GM18861 (cell line): ENCODE data around the gene LETMD1.
"Not testable (repeated sequence)": the region's sequence is repeated elsewhere in the genome, so short reads cannot be mapped to it uniquely, and the experiment has no call there.

Experiments
- ATAC-seq: cut with Tn5 transposase; IDR thresholded peaks from one replicate; pipeline ENCODE4 v1.9.1; 2021; ENCODE audit not compliant: unreplicated experiment

LETMD1 gene

GRCh38 chr12:51047655-51048540 lies at the start of gene LETMD1:
Gene LETMD1, plus strand, starts transcription at chr12:51048327. Its CDS starts 30 bp downstream, at chr12:51048357.
- ATAC-seq = peak; percentile 91

- no peak for ATAC-seq
Measured at GRCh38 chr12:50999093-50999492, 49.0 kb upstream of the LETMD1 start.

- no peak for ATAC-seq
Measured at GRCh38 chr12:51000245-51000644, 47.9 kb upstream of the LETMD1 start.

GRCh38 chr12:51001799-51002198 lies 46.3 kb upstream of the LETMD1 start:
- no peak for ATAC-seq

- ATAC-seq = no peak
Measured at GRCh38 chr12:51004504-51004903, 43.6 kb upstream of the LETMD1 start.

GRCh38 chr12:51005030-51005429 lies 43.1 kb upstream of the LETMD1 start:
- ATAC-seq = no peak

- no peak for ATAC-seq
Measured at GRCh38 chr12:51005671-51006070, 42.5 kb upstream of the LETMD1 start.

- no peak for ATAC-seq
Measured at GRCh38 chr12:51008329-51009055, 39.6 kb upstream of the LETMD1 start.

GRCh38 chr12:51009056-51009440 lies 39.1 kb upstream of the LETMD1 start:
- ATAC-seq = no peak

- ATAC-seq = no peak
Measured at GRCh38 chr12:51011955-51012354, 36.2 kb upstream of the LETMD1 start.

- no peak for ATAC-seq
Measured at GRCh38 chr12:51012570-51013236, 35.4 kb upstream of the LETMD1 start.

GRCh38 chr12:51013441-51013840 lies 34.7 kb upstream of the LETMD1 start:
- ATAC-seq = no peak

GRCh38 chr12:51014467-51014866 lies 33.7 kb upstream of the LETMD1 start:
- ATAC-seq = not testable (repeated sequence)

- ATAC-seq = no peak
Measured at GRCh38 chr12:51017452-51017851, 30.7 kb upstream of the LETMD1 start.

- ATAC-seq = no peak
Measured at GRCh38 chr12:51018956-51019355, 29.2 kb upstream of the LETMD1 start.

GRCh38 chr12:51019927-51020326 lies 28.2 kb upstream of the LETMD1 start:
- no peak for ATAC-seq

- ATAC-seq = no peak
Measured at GRCh38 chr12:51020448-51021182, 27.5 kb upstream of the LETMD1 start.

GRCh38 chr12:51021694-51022093 lies 26.4 kb upstream of the LETMD1 start:
- ATAC-seq = no peak

- no peak for ATAC-seq
Measured at GRCh38 chr12:51023625-51024382, 24.3 kb upstream of the LETMD1 start.

- ATAC-seq = no peak
Measured at GRCh38 chr12:51025338-51025835, 22.7 kb upstream of the LETMD1 start.
